SK-N-DZ (cell line): ENCODE results near the gene ZNF146.
A peak's percentile ranks its signal among the peaks of the same experiment; 100 is the strongest.
"Not testable (repeated sequence)": the region's sequence is repeated elsewhere in the genome, so short reads cannot be mapped to it uniquely, and the experiment has no call there.

Experiments
- DNase-seq: peaks from one replicate; pipeline ENCODE4 v3.0.0-alpha.2; 2015; ENCODE audit warnings: low spot score

The ZNF146 gene

GRCh38 chr19:36233626-36234025 is 18.7 kb downstream of the ZNF146 start:
- DNase-seq, result not testable (repeated sequence)

- no peak for DNase-seq
These were observed 21.5 kb downstream of the ZNF146 start for GRCh38 chr19:36236304-36236945.

DNA sequence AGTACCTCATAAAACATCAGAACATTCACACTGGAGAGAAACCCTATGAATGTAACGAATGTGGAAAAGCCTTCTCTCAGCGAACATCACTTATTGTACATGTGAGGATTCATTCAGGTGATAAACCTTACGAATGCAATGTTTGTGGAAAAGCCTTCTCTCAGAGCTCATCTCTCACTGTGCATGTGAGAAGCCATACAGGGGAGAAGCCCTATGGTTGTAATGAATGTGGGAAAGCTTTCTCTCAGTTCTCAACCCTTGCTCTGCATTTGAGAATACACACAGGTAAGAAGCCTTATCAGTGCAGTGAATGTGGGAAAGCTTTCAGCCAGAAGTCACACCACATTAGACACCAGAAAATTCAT is 22.0 kb downstream of the ZNF146 start:
- no peak for DNase-seq

DNA sequence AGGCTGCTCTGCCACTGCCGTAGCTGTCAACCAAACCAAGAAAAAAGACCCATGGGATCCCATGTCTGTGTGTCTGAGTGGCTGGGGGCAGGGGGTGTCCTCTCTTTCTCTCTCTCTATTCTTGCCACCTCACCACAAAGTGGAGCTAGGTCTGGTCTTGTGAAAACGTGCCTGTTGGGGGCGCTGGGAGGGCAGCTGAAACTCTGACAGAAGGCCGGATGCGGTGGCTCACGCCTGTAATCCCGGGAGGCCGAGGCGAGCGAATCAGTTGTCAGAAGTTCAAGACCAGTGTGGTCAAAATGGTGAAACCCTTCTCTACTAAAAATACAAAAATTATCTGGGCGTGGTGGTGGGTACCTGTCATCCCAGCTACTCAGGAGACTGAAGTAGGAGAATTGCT is 29.2 kb downstream of the ZNF146 start:
- no peak for DNase-seq

DNA sequence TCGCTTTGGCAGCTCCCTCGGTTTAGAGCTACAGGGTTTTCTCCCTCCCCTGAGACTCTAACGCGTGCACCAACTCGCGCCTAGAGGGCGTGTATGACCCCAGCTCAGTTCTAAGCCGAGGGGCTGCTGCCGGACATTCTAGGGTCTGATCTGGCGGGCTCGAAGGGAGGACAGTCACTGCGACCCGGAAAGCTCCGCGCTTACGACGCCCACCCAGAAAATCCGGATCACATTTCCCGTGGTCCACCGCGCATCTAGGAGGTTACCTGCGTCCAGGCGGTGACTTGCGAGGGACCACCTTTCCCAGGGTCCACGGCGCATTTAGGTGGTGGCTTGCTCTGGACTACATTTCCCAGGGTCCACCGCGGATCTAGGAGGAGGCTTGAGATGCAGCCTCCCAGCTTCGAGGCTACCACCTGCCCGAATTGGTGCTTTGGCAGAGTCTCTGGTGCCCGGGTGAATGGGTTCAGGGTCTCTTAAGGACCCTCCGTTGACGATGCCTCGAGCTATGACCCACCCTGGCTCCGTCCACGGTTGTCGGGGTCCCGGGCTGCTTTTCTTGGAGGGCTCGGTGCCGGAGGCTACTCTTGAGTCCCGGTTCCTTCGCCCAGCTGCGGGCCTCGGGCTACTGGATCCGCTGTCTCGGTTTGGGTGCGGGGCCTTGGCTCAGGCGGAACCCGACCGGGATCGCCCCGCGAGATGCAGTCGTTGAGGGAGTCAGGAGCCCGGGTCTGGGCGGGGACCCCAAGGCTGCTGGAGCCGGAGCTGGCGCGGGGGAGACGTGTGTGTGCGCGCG is 30.5 kb downstream of the ZNF146 start:
- peak; percentile 83 for DNase-seq

GRCh38 chr19:36246006-36246481 is 31.1 kb downstream of the ZNF146 start:
- peak; percentile 57 for DNase-seq

DNA sequence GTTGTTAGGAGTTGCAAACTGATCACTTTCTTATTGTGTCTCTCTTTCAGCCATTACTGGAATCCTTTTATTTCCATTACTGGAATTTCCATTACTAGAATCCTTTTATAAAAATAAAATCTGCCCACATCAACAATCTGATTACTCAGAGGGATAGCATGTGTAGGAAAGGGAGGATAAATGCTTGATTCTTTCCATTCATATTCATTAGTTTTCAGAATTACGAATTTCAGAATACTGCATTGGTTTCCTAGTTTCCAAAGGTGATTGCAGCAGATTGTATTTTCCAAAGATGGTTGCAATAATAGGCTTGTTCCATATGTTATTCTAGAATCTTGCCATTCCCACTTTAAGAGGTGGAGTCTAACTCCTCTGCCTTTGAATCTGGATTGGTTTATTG is 37.1 kb downstream of the ZNF146 start:
- DNase-seq, result no peak

DNA sequence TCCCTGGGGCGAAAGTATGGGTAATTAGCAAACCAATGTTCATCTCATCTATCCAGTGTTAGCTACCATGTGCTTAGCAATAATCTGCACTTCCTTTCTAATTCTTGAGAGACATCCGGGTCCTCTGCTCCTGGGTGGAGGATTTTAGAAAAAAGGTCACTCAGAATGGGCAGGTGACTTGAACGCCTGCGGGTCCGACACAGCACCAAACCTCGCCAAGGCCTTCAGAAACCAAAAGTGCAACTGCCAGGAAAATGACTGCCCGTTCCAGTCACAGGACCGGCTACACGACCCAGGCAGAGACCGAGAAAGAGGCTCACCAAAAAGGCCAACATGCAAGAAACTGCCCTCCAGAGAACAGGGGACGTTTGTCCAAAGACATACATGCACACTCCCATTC is 39.9 kb downstream of the ZNF146 start:
- DNase-seq, result no peak

DNA sequence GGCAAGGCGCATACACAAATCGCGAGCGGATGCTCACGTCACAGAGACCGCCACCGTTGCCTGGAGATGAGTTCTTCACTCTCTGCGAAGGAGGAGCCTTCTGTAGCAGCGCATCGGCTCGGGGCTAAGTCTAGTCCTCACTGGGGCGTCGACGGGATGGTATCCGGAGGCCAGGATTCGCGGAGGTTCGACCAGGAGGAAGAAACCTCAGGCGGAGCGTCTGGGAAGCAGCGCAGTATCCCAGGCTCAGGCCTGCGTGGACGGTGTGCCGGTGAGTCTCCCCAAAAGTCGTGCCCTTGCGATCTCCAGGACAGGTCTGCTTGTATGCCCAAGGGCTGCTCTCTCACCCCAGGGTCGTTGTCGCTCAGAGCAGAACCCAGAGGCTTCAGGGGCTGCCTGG is 40.4 kb downstream of the ZNF146 start:
- DNase-seq, result no peak

GRCh38 chr19:36256064-36256463 is 41.2 kb downstream of the ZNF146 start:
- no peak for DNase-seq

- no peak for DNase-seq
These were observed 42.1 kb downstream of the ZNF146 start for GRCh38 chr19:36256853-36257519.

DNA sequence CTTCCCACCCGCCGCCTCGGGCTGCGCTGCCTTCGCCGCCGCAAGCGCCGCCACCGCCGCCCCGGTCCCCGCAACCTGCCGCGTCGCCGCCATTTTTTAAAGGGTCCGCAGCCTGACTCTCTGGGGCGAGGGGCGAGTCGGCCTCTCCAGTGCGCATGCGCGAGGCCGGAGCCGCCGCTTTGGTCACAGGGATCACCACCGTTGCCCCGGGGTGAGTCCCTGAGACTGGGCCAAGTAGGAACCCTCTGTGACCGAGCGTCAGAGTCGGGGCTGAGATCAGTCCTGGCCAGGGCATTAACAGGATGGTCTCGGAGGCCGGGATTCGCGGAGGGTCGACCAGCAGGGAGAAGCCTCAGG is 42.6 kb downstream of the ZNF146 start:
- DNase-seq, result no peak

- DNase-seq, result no peak
These were observed 43.3 kb downstream of the ZNF146 start for GRCh38 chr19:36258028-36258875.

GRCh38 chr19:36259211-36259610 is 44.3 kb downstream of the ZNF146 start:
- no peak for DNase-seq

GRCh38 chr19:36265064-36265463 is 50.2 kb downstream of the ZNF146 start:
- DNase-seq, result no peak

- DNase-seq, result no peak
These were observed 51.0 kb downstream of the ZNF146 start for GRCh38 chr19:36265856-36266374.

DNA sequence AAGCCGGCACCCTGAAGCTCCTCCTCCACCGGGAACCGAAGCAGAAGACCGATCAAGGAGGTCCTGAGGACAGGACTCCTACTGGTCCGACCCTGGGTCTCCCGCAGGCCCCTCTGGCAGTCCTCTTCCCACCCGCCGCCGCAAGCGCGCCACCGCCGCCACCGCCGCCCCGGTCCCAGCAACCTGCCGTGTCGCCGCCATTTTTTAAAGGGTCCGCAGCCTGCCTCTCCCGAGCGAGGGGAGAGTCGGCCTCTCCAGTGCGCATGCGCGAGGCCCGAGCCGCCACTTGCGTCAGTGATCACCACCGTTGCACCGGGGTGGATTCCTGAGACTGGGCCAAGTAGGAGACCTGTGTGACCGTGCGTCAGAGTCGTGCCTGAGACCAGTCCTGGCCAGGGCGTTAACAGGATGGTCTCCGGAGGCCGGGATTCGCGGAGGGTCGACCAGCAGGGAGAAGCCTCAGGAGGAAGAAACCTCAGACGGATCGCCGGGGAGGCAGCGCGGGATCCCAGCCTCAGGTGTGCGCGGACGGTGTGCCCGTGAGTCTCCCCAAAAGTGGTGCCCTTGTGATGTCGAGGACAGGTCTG is 51.6 kb downstream of the ZNF146 start:
- DNase-seq, result no peak

DNA sequence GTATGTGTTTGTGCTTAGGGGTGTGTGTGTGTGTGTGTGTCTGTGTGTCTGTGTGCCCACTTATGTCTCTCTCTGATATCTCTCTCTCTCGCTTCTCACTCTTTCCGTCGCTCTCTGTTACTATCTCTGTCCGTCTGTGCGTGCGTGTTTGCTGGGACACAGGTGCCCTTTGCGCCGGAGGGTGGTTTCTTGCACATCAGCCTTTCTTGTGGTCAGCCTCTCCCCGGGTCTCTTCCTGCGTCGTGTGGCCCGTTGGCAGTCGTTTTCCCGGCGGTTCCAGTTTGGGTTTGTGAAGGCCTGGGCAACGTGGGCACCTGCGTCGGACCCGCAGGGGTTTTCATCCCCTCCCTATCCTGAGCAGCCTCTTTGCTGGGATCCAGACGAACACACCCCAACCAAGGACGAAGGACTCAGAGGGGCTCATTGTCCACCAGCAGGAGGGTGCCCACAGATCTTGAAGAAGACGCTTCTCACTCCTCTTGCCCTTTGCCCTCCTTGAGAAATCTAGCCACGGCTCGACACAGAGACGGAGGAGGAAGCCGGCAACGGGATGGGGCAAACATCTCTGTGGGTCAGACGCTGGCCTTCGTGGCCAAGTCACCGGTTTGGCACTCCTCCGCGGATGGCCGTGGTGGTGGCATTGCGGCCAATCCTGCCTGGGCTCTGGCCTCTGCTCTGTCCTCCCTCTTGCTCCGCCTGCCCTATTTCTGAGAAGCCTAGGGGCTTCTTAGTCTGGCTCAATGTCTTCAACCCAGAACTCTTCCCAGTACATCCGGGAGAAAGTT is 52.3 kb downstream of the ZNF146 start:
- DNase-seq, result no peak

GRCh38 chr19:36268081-36268480 is 53.2 kb downstream of the ZNF146 start:
- not testable (repeated sequence) for DNase-seq

DNA sequence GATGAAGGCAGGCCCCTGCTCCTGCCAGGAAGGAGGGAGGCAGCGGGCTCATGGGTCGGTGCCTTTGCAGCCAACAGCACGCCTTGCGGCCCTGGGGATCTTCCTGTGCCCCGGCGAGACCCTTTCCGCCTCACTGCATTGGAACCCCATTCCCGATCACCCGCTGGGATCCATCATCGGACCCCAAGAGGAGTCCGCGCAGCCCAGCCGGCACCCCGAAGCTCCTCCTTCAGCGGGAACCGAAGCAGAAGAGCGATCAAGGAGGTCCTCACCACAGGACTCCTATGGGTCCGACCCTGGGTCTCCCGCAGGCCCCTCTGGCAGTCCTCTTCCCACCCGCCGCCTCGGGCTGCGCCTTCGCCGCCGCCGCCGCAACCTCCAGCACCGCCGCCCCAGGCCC is 53.7 kb downstream of the ZNF146 start:
- DNase-seq, result not testable (repeated sequence)
